SU-DHL-6 (cell line): ENCODE measurements around the gene COG4.

Source experiments
- H2AFZ ChIP-seq: fragments of 200-600 bp; sonication (generic); 2 replicates; pipeline ENCODE4 v1.6.1; 2014; ENCODE audit warnings: low read depth, mild to moderate bottlenecking, moderate library complexity, mixed read lengths, antibody characterized with exemption, low read length; ENCODE audit not compliant: severe bottlenecking
- H3F3A ChIP-seq: fragments of 200-600 bp; shearing (Covaris generic); 2 replicates; pipeline ENCODE4 v1.6.0; 2016; ENCODE audit warnings: antibody characterized with exemption, mild to moderate bottlenecking; ENCODE audit not compliant: insufficient read depth
- H3K27ac ChIP-seq: fragments of 200-600 bp; sonication (generic); 2 replicates; pipeline ENCODE4 v1.5.1; 2016; ENCODE audit warnings: low read depth, mild to moderate bottlenecking, low read length, moderate library complexity, mixed read lengths
- H3K27me3 ChIP-seq: fragments of 200-600 bp; sonication (generic), shearing (Covaris generic); 2 replicates; pipeline ENCODE4 v1.6.0; 2014; ENCODE audit warnings: mild to moderate bottlenecking, low read length
- H3K36me3 ChIP-seq: fragments of 200-600 bp; sonication (generic); 2 replicates; pipeline ENCODE4 v1.6.1; 2014; ENCODE audit warnings: mild to moderate bottlenecking, low read length, mixed read lengths
- H3K4me2 ChIP-seq: fragments of 300-600, 200-600 bp; shearing (Covaris generic), sonication (generic); 2 replicates; pipeline ENCODE4 v1.6.0; 2014; ENCODE audit warnings: low read length, low read depth, mild to moderate bottlenecking; ENCODE audit not compliant: poor library complexity, severe bottlenecking
- H3K4me3 ChIP-seq: fragments of 200-600 bp; sonication (generic); 2 replicates; pipeline ENCODE4 v1.5.1; 2014; ENCODE audit warnings: antibody characterized with exemption, low read length, mild to moderate bottlenecking, mixed read lengths; ENCODE audit not compliant: insufficient read depth, poor library complexity, severe bottlenecking
- H3K79me2 ChIP-seq: fragments of 200-600 bp; sonication (generic); 2 replicates; pipeline ENCODE4 v1.6.1; 2014; ENCODE audit warnings: mild to moderate bottlenecking, low read length, moderate library complexity; ENCODE audit not compliant: insufficient read depth
- H3K9ac ChIP-seq: fragments of 200-600 bp; sonication (generic); 2 replicates; pipeline ENCODE4 v1.7.0; 2014; ENCODE audit warnings: mild to moderate bottlenecking, low read length
- H3K9me2 ChIP-seq: fragments of 200-600 bp; sonication (generic); replicated peaks from 2 replicates; pipeline ENCODE4 v1.6.1; 2014; ENCODE audit warnings: low read length; ENCODE audit not compliant: insufficient read depth
- H3K9me3 ChIP-seq: fragments of 200-600 bp; sonication (generic); 2 replicates; pipeline ENCODE4 v1.6.1; 2014; ENCODE audit warnings: low read length, mixed read lengths; ENCODE audit not compliant: insufficient read depth
- H4K20me1 ChIP-seq: fragments of 200-600 bp; sonication (generic); 2 replicates; pipeline ENCODE4 v1.6.1; 2014; ENCODE audit warnings: low read depth, mild to moderate bottlenecking, antibody characterized with exemption, low read length, moderate library complexity, mixed read lengths
- CTCF ChIP-seq: fragments of 200-600 bp; sonication (generic); IDR thresholded peaks from one replicate; pipeline ENCODE4 v1.5.1; 2017; ENCODE audit warnings: antibody characterized with exemption, mild to moderate bottlenecking, low read length, moderate library complexity; ENCODE audit not compliant: insufficient read depth, poor library complexity, severe bottlenecking
- EZH2phosphoT487 ChIP-seq: fragments of 200-600 bp; sonication (generic), shearing (Covaris generic); conservative IDR thresholded peaks from 2 replicates; pipeline ENCODE4 v1.6.1; 2018; ENCODE audit warnings: mild to moderate bottlenecking, antibody characterized with exemption, low read length, moderate library complexity, mixed read lengths

Gene COG4

GRCh38 chr16:70495425-70496182 is 27.8 kb downstream of the COG4 start:
- no peaks in the 10 kb centered on the region; the same call in 1 of the 2 replicates for H3F3A ChIP-seq
- no peaks in the 10 kb centered on the region for H3K27me3 ChIP-seq
- no peak overlapping the region for H3K4me3 ChIP-seq
- no peaks in the 10 kb centered on the region for H3K36me3 ChIP-seq
- H3K9me3 ChIP-seq: no peaks in the 10 kb centered on the region
- H3K27ac ChIP-seq: no peak overlapping the region
- H3K79me2 ChIP-seq: no peaks in the 10 kb centered on the region
- H3K4me2 ChIP-seq: no peak overlapping the region
- no peaks in the 10 kb centered on the region for H3K9me2 ChIP-seq
- no peaks in the 10 kb centered on the region for H4K20me1 ChIP-seq
- no peak overlapping the region for H2AFZ ChIP-seq
- TF ChIP-seq CTCF (no peak), EZH2phosphoT487 (no peak)
- no peak overlapping the region for H3K9ac ChIP-seq

DNA sequence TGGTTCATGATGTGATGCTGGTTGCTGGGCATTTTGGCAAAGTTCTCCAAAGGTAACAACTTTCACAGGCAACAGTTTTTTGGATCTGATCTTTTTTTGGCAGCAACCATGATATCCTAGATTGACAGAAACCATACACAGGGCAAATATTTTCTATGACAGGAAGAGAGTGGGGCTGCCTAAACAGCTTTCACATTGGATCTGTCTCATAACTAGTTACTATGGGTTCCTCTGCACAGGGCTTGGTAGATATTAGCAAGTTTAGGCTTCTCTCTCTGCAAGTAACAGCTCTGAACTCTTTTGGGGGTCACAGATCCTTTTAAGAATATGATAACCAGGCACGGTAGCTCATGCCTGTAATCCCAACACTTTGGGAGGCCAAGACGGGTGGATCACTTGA is 28.6 kb downstream of the COG4 start:
- no peaks in the 10 kb centered on the region; the same call in 1 of the 2 replicates for H3F3A ChIP-seq
- no peak overlapping the region for H3K4me3 ChIP-seq
- no peaks in the 10 kb centered on the region for H4K20me1 ChIP-seq
- H3K27ac ChIP-seq: no peak overlapping the region
- H3K9me2 ChIP-seq: no peaks in the 10 kb centered on the region
- no peak overlapping the region for H3K9ac ChIP-seq
- H3K36me3 ChIP-seq: no peaks in the 10 kb centered on the region
- H3K4me2 ChIP-seq: no peak overlapping the region
- H2AFZ ChIP-seq: no peak overlapping the region
- no peak for TF ChIP-seq CTCF
- no peaks in the 10 kb centered on the region for H3K79me2 ChIP-seq
- H3K9me3 ChIP-seq: no peaks in the 10 kb centered on the region
- H3K27me3 ChIP-seq: no peaks in the 10 kb centered on the region

- TF ChIP-seq EZH2phosphoT487: no peak
- no peaks in the 10 kb centered on the region for H3K9me3 ChIP-seq
- no peaks in the 10 kb centered on the region for H3K79me2 ChIP-seq
- H3K4me3 ChIP-seq: no peak overlapping the region
- no peaks in the 10 kb centered on the region for H4K20me1 ChIP-seq
- H3K27ac ChIP-seq: no peak overlapping the region
- H3K27me3 ChIP-seq: no peaks in the 10 kb centered on the region
- no peak overlapping the region for H3K9ac ChIP-seq
- H2AFZ ChIP-seq: no peak overlapping the region
- no peaks in the 10 kb centered on the region; the same call in 1 of the 2 replicates for H3F3A ChIP-seq
- no peaks in the 10 kb centered on the region for H3K9me2 ChIP-seq
- H3K36me3 ChIP-seq: no peaks in the 10 kb centered on the region
- no peak overlapping the region for H3K4me2 ChIP-seq
Measured at GRCh38 chr16:70494202-70494770, 29.1 kb downstream of the COG4 start.

- no peaks in the 10 kb centered on the region for H3K9me3 ChIP-seq
- H3F3A ChIP-seq: no peaks in the 10 kb centered on the region
- H3K36me3 ChIP-seq: no peaks in the 10 kb centered on the region
- H3K9ac ChIP-seq: no peak overlapping the region
- no peak overlapping the region for H3K27ac ChIP-seq
- no peaks in the 10 kb centered on the region for H4K20me1 ChIP-seq
- H3K79me2 ChIP-seq: no peaks in the 10 kb centered on the region
- no peak overlapping the region for H2AFZ ChIP-seq
- no peaks in the 10 kb centered on the region for H3K27me3 ChIP-seq
- TF ChIP-seq EZH2phosphoT487: no peak
- no peak for TF ChIP-seq CTCF
- H3K4me2 ChIP-seq: no peak overlapping the region
- H3K9me2 ChIP-seq: no peaks in the 10 kb centered on the region
- no peak overlapping the region for H3K4me3 ChIP-seq
Measured at GRCh38 chr16:70493802-70494201, 29.6 kb downstream of the COG4 start.
